ENCODE results near the gene RASA1.
"Not testable (repeated sequence)": the region's sequence is repeated elsewhere in the genome, so short reads cannot be mapped to it uniquely, and the experiment has no call there.

Gene RASA1

GRCh38 chr5:87267574-87268125 lies at the start of gene RASA1:
Gene RASA1, plus strand, starts transcription at chr5:87267883. Its CDS starts 569 bp downstream, at chr5:87268452.
- DNase-seq: peak; percentile 92

GRCh38 chr5:87229780-87230179 lies 37.9 kb upstream of the RASA1 start:
- peak; percentile 6 for DNase-seq

- DNase-seq: no peak
Observed at GRCh38 chr5:87231037-87231808, 36.5 kb upstream of the RASA1 start.

GRCh38 chr5:87233143-87233542 lies 34.5 kb upstream of the RASA1 start:
- DNase-seq: no peak

- DNase-seq: no peak
Observed at GRCh38 chr5:87241555-87241954, 26.1 kb upstream of the RASA1 start.

- DNase-seq: no peak
Observed at GRCh38 chr5:87242242-87242641, 25.4 kb upstream of the RASA1 start.

GRCh38 chr5:87243161-87243844 lies 24.4 kb upstream of the RASA1 start:
- peak; percentile 55 for DNase-seq

- no peak for DNase-seq
Observed at GRCh38 chr5:87245451-87245850, 22.2 kb upstream of the RASA1 start.

- no peak for DNase-seq
Observed at GRCh38 chr5:87246061-87246460, 21.6 kb upstream of the RASA1 start.

- DNase-seq: no peak
Observed at GRCh38 chr5:87252283-87252605, 15.4 kb upstream of the RASA1 start.

GRCh38 chr5:87254035-87254434 lies 13.6 kb upstream of the RASA1 start:
- no peak for DNase-seq

GRCh38 chr5:87258507-87258906 lies 9.2 kb upstream of the RASA1 start:
- no peak for DNase-seq

GRCh38 chr5:87260604-87261192 lies 7.0 kb upstream of the RASA1 start:
- DNase-seq: no peak

GRCh38 chr5:87263498-87263897 lies 4.2 kb upstream of the RASA1 start:
- no peak for DNase-seq

GRCh38 chr5:87266914-87267573 lies 639 bp upstream of the RASA1 start:
- DNase-seq: no peak

GRCh38 chr5:87268126-87268969 lies 665 bp downstream of the RASA1 start:
- DNase-seq: peak; percentile 62

- DNase-seq: peak; percentile 12
Observed at GRCh38 chr5:87268970-87269377, 1.3 kb downstream of the RASA1 start.

GRCh38 chr5:87270888-87271287 lies 3.2 kb downstream of the RASA1 start:
- DNase-seq: not testable (repeated sequence)

- DNase-seq: no peak
Observed at GRCh38 chr5:87276655-87277054, 9.0 kb downstream of the RASA1 start.

GRCh38 chr5:87277279-87277835 lies 9.7 kb downstream of the RASA1 start:
- DNase-seq: peak; percentile 29

GRCh38 chr5:87278590-87279100 lies 11.0 kb downstream of the RASA1 start:
- no peak for DNase-seq

GRCh38 chr5:87282269-87282668 lies 14.6 kb downstream of the RASA1 start:
- no peak for DNase-seq

All from fibroblast of skin of right quadriceps (primary cell).